Lung microvascular endothelial cell (primary cell): Measurements from ENCODE around the gene SBF2. TPM values are rescaled to one million over a fixed set of nuclear protein-coding genes. Genes with fewer than 3 reads are reported as not detected.

Source experiments
- DNase-seq, 2 donors: peaks; one replicate each; pipeline versions ENCODE4 v3.0.0 to v3.0.0-alpha.2; 2010; ENCODE audit warnings: low read depth in 2 of 2
- total RNA-seq: library from RNA; depleted of rRNA; stranded (reverse); fragments of >200 nt; gene quantifications from 2 replicates; pipeline ENCODE4 v1.2.1, GENCODE V29; 2014

Gene SBF2
- total RNA-seq, 1 donor from 2014 or later = 50.8 TPM

- DNase-seq = no peak
Observed at GRCh38 chr11:9859554-9860305, 434.3 kb downstream of the SBF2 start.

- DNase-seq = peak in 1 of 2 donors; percentile 52
Observed at GRCh38 chr11:9858822-9859221, 435.2 kb downstream of the SBF2 start.

- DNase-seq = peak in 1 of 2 donors; percentile 7
Observed at GRCh38 chr11:9858218-9858617, 435.8 kb downstream of the SBF2 start.

GRCh38 chr11:9855579-9856287 is 438.3 kb downstream of the SBF2 start:
- DNase-seq = no peak

GRCh38 chr11:9853929-9854552 is 440.0 kb downstream of the SBF2 start:
- no peak for DNase-seq

- peak; percentile 48 to 90 for DNase-seq
Observed at GRCh38 chr11:9852465-9852864, 441.6 kb downstream of the SBF2 start.

GRCh38 chr11:9851366-9851765 is 442.7 kb downstream of the SBF2 start:
- DNase-seq = peak; percentile 64 to 76

GRCh38 chr11:9850224-9850895 is 443.7 kb downstream of the SBF2 start:
- no peak for DNase-seq

GRCh38 chr11:9849389-9849788 is 444.6 kb downstream of the SBF2 start:
- DNase-seq = no peak

- DNase-seq = no peak
Observed at GRCh38 chr11:9847636-9848035, 446.4 kb downstream of the SBF2 start.

GRCh38 chr11:9842923-9843322 is 451.1 kb downstream of the SBF2 start:
- DNase-seq = no peak

GRCh38 chr11:9840460-9841004 is 453.5 kb downstream of the SBF2 start:
- DNase-seq = peak in 1 of 2 donors; percentile 33

GRCh38 chr11:9839550-9839949 is 454.5 kb downstream of the SBF2 start:
- DNase-seq = no peak

- peak; percentile 28 to 54 for DNase-seq
Observed at GRCh38 chr11:9838961-9839360, 455.1 kb downstream of the SBF2 start.

GRCh38 chr11:9838229-9838628 is 455.8 kb downstream of the SBF2 start:
- peak; percentile 48 to 70 for DNase-seq

GRCh38 chr11:9834291-9834690 is 459.7 kb downstream of the SBF2 start:
- DNase-seq = no peak

GRCh38 chr11:9831122-9831521 is 462.9 kb downstream of the SBF2 start:
- no peak for DNase-seq

GRCh38 chr11:9827708-9828107 is 466.3 kb downstream of the SBF2 start:
- no peak for DNase-seq

- no peak for DNase-seq
Observed at GRCh38 chr11:9826390-9826789, 467.6 kb downstream of the SBF2 start.

- no peak for DNase-seq
Observed at GRCh38 chr11:9825895-9826294, 468.1 kb downstream of the SBF2 start.

GRCh38 chr11:9825315-9825714 is 468.7 kb downstream of the SBF2 start:
- DNase-seq = peak in 1 of 2 donors; percentile 87
